Liver (tissue), 9 donors: ENCODE results near the gene C14orf180. TPM values are rescaled to one million over a fixed set of nuclear protein-coding genes. Genes with fewer than 3 reads are reported as not detected.

Experiments used
- DNase-seq: peaks from one replicate; pipeline ENCODE4 v3.0.0-alpha.2; 2017; ENCODE audit warnings: low spot score
- H3K27ac ChIP-seq, 2 donors: one replicate each; pipeline ENCODE4 v1.7.0; 2013; ENCODE audit warnings: inconsistent platforms in 2 of 2, low read length in 2 of 2, control low read depth in 1 of 2, low read depth in 1 of 2, mild to moderate bottlenecking in 1 of 2
- H3K27me3 ChIP-seq, 4 donors: one replicate each; pipeline versions ENCODE4 v1.6.1 to v1.7.0; 2013; ENCODE audit warnings: low read length in 3 of 4, inconsistent platforms in 1 of 4, mild to moderate bottlenecking in 1 of 4, moderate library complexity in 1 of 4; ENCODE audit not compliant: control insufficient read depth in 4 of 4, insufficient read depth in 4 of 4
- H3K36me3 ChIP-seq, 4 donors: one replicate each; pipeline versions ENCODE4 v1.6.1 to v1.7.0; 2013; ENCODE audit warnings: low read length in 3 of 4, mild to moderate bottlenecking in 3 of 4, low read depth in 1 of 4, moderate library complexity in 1 of 4; ENCODE audit not compliant: control insufficient read depth in 4 of 4, insufficient read depth in 3 of 4
- H3K4me1 ChIP-seq, 4 donors: one replicate each; pipeline versions ENCODE4 v1.6.1 to v1.7.0; 2013; ENCODE audit warnings: low read length in 3 of 4, mild to moderate bottlenecking in 3 of 4, moderate library complexity in 1 of 4; ENCODE audit not compliant: control insufficient read depth in 4 of 4, insufficient read depth in 4 of 4
- H3K4me3 ChIP-seq, 3 donors: one replicate each; pipeline versions ENCODE4 v1.6.1 to v1.7.0; 2013; ENCODE audit warnings: low read length in 3 of 3, control low read depth in 1 of 3, low read depth in 1 of 3, mild to moderate bottlenecking in 1 of 3
- H3K9ac ChIP-seq, 2 donors: one replicate each; pipeline ENCODE4 v1.7.0; 2013; ENCODE audit warnings: low read length in 2 of 2, mild to moderate bottlenecking in 2 of 2, moderate library complexity in 2 of 2, control low read depth in 1 of 2, low read depth in 1 of 2
- H3K9me3 ChIP-seq, 4 donors: one replicate each; pipeline versions ENCODE4 v1.6.1 to v1.7.0; 2013; ENCODE audit warnings: low read length in 3 of 4; ENCODE audit not compliant: control insufficient read depth in 4 of 4
- ATF3 ChIP-seq: IDR thresholded peaks from 2 replicates; pipeline ENCODE4 v1.6.1; 2016; ENCODE audit warnings: antibody characterized with exemption
- CTCF ChIP-seq: fragments of 150-350 bp; IDR thresholded peaks from 2 replicates; pipeline ENCODE4 v1.5.1; 2017; ENCODE audit warnings: improper control_type of control experiment, low read depth, low read length; ENCODE audit not compliant: missing input control
- EGR1 ChIP-seq, 2 donors: IDR thresholded peaks; 2 replicates each; pipeline ENCODE4 v1.6.1; 2016 to 2018; ENCODE audit warnings: antibody characterized with exemption in 2 of 2, low read depth in 2 of 2
- FOXA1 ChIP-seq: IDR thresholded peaks from 2 replicates; pipeline ENCODE4 v1.6.1; 2016; ENCODE audit warnings: antibody characterized with exemption
- FOXA2 ChIP-seq: IDR thresholded peaks from 2 replicates; pipeline ENCODE4 v1.6.1; 2016; ENCODE audit warnings: antibody characterized with exemption
- GABPA ChIP-seq, 2 donors: IDR thresholded peaks in 1 of 2; conservative IDR thresholded peaks in 1 of 2; 2 replicates each; pipeline ENCODE4 v1.6.1; 2016; ENCODE audit warnings: antibody characterized with exemption in 2 of 2, mild to moderate bottlenecking in 1 of 2, moderate library complexity in 1 of 2
- HNF4A ChIP-seq, 2 donors: conservative IDR thresholded peaks; 2 replicates each; pipeline ENCODE4 v1.6.1; 2016; ENCODE audit warnings: antibody characterized with exemption in 2 of 2, mild to moderate bottlenecking in 2 of 2
- HNF4G ChIP-seq: IDR thresholded peaks from 2 replicates; pipeline ENCODE4 v1.6.1; 2016; ENCODE audit warnings: antibody characterized with exemption
- JUND ChIP-seq, 2 donors: IDR thresholded peaks; 2 replicates each; pipeline ENCODE4 v1.6.1; 2016; ENCODE audit warnings: antibody characterized with exemption in 2 of 2
- MAX ChIP-seq: IDR thresholded peaks from 2 replicates; pipeline ENCODE4 v1.6.1; 2016; ENCODE audit warnings: antibody characterized with exemption
- RAD21 ChIP-seq, 2 donors: IDR thresholded peaks; 2 replicates each; pipeline ENCODE4 v1.6.1; 2016; ENCODE audit warnings: antibody characterized with exemption in 2 of 2, mild to moderate bottlenecking in 2 of 2
- REST ChIP-seq: IDR thresholded peaks from 2 replicates; pipeline ENCODE4 v1.6.1; 2016; ENCODE audit warnings: antibody characterized with exemption, mild to moderate bottlenecking
- RXRA ChIP-seq, 2 donors: IDR thresholded peaks; 2 replicates each; pipeline ENCODE4 v1.6.1; 2017 to 2018; ENCODE audit warnings: antibody characterized with exemption in 2 of 2, mild to moderate bottlenecking in 1 of 2
- TAF1 ChIP-seq: conservative IDR thresholded peaks from 2 replicates; pipeline ENCODE4 v1.6.1; 2016; ENCODE audit warnings: antibody characterized with exemption, mild to moderate bottlenecking
- YY1 ChIP-seq: IDR thresholded peaks from 2 replicates; pipeline ENCODE4 v1.6.1; 2016; ENCODE audit warnings: antibody characterized with exemption, mild to moderate bottlenecking
- ZBTB33 ChIP-seq: IDR thresholded peaks from 2 replicates; pipeline ENCODE4 v1.6.1; 2016; ENCODE audit warnings: antibody characterized with exemption
- WGBS: extraction: QIAGEN DNeasy Blood & Tissue Kit; methylation state at CpG from one replicate; pipeline ENCODE4 v1.1.7; 2013; 5-methylcytosine and 5-hydroxymethylcytosine counted together
- polyA plus RNA-seq, 2 donors: library from polyadenylated mRNA; stranded (reverse) in 1 of 2; unstranded in 1 of 2; fragments of 200-250 nt in 1 of 2; fragments of >200 nt in 1 of 2; fragmentation: Nextera tagmentation in 1 of 2; extraction: Ambion mirVana in 1 of 2; gene quantifications; one replicate each; pipeline versions ENCODE4 v1.2.1 to v1.2.3, GENCODE V29; 2013 to 2015
- total RNA-seq, 2 donors: library from RNA; depleted of rRNA; stranded (reverse); fragments of >200 nt; gene quantifications; one replicate each; pipeline ENCODE4 v1.2.3, GENCODE V29; 2014
- donor health status: healthy.
- donor health status: healthy.
- donor health status: healthy.
- donor health status: healthy.
- donor health status: healthy.

Gene C14orf180
- total and polyA plus RNA-seq, 4 donors, result 0.09 to 4.0 (median 2.9) TPM

GRCh38 chr14:104590240-104590965, 10.8 kb downstream of the C14orf180 start:
- Histone ChIP-seq H3K4me3 (no peak overlapping the region), H3K9ac (no peak overlapping the region), H3K9me3 (no peaks in the 10 kb centered on the region), H3K4me1 (no peaks in the 10 kb centered on the region), H3K27ac (no peak overlapping the region), H3K36me3 (no peaks in the 10 kb centered on the region), H3K27me3 (peaks cover 0 to 2% (median 0%) of the 10 kb centered on the region in 4 donors)
- TF ChIP-seq RAD21 (IDR thresholded peaks at IDR 0.05) (no peak), CTCF (no peak), ATF3 (no peak), YY1 (no peak), MAX (no peak), FOXA2 (no peak), HNF4G (no peak), TAF1 (no peak), REST (no peak), FOXA1 (no peak), ZBTB33 (no peak), GABPA (IDR thresholded peaks at IDR 0.05 in 1 of 2, conservative IDR thresholded peaks at IDR 0.05 in 1 of 2) (no peak), HNF4A (conservative IDR thresholded peaks at IDR 0.05) (no peak), JUND (IDR thresholded peaks at IDR 0.05) (no peak), RXRA (IDR thresholded peaks at IDR 0.05) (no peak), EGR1 (IDR thresholded peaks at IDR 0.05; ENCODE audit: low read depth in 2 of 2) (no peak)
- DNase-seq, result no peak
- WGBS, result 83% methylated on average over 23 of the region's 23 CpGs
